Endothelial cell of umbilical vein (primary cell): ENCODE measurements around the gene KIF1B. TPM values are rescaled to one million over a fixed set of nuclear protein-coding genes. Genes with fewer than 3 reads are reported as not detected.
"Not testable (repeated sequence)": the region's sequence is repeated elsewhere in the genome, so short reads cannot be mapped to it uniquely, and the experiment has no call there.

ENCODE experiments used
- BruUV-seq: library from RNA; stranded (reverse); fragments of 400-500 nt; replicated peaks from 2 replicates; lab custom pipeline; 2021; lab: Mats Ljungman, UMichigan
- CTCF ChIA-PET: fragments of 300-600, 350-600 bp; sonication (Branson Sonifier 250); formaldehyde crosslinking; loops from one replicate; lab custom pipeline; 2021; ENCODE audit warnings: antibody characterized with exemption, inconsistent platforms; lab: Charles Lee
- POLR2A ChIA-PET: fragments of 300-600, 350-600 bp; sonication (Branson Sonifier 250); formaldehyde crosslinking; loops from one replicate; lab custom pipeline; 2021; ENCODE audit warnings: antibody characterized with exemption, inconsistent platforms; lab: Charles Lee
- DNase-seq: peaks from one replicate; pipeline ENCODE4 v3.0.0-alpha.2; 2011; ENCODE audit warnings: low read depth, low spot score
- FAIRE-seq: peaks from 2 replicates; lab custom pipeline; 2011; peaks lifted over from hg19 to GRCh38; lab: Jason Lieb, UNC
- H2AFZ ChIP-seq: 2 replicates; pipeline ENCODE4 v1.6.0; 2012; ENCODE audit warnings: low read depth, low read length, control low read depth, inconsistent platforms
- H3K27ac ChIP-seq: 2 replicates; pipeline ENCODE4 v1.5.1; 2011; ENCODE audit warnings: low read depth, mild to moderate bottlenecking, control low read depth, low read length, moderate library complexity; ENCODE audit not compliant: insufficient read depth
- H3K27me3 ChIP-seq, 2 experiments: 2 replicates each; pipeline versions ENCODE4 v1.6.0 to v1.6.1; 2011; ENCODE audit warnings: low read length in 2 of 2, mixed read lengths in 1 of 2; ENCODE audit not compliant: control insufficient read depth in 2 of 2, insufficient read depth in 2 of 2
- H3K36me3 ChIP-seq, 2 experiments: 2 replicates in 1 of 2; 3 replicates in 1 of 2; pipeline ENCODE4 v1.5.1; 2011; ENCODE audit warnings: low read length in 2 of 2, mild to moderate bottlenecking in 1 of 2, moderate library complexity in 1 of 2; ENCODE audit not compliant: control insufficient read depth in 2 of 2, insufficient read depth in 2 of 2; ENCODE audit errors: extremely low read depth in 1 of 2
- H3K4me1 ChIP-seq: 3 replicates; pipeline ENCODE4 v1.5.1; 2011; ENCODE audit warnings: mild to moderate bottlenecking, low read length; ENCODE audit not compliant: control insufficient read depth, insufficient read depth; ENCODE audit errors: extremely low read depth
- H3K4me2 ChIP-seq: 2 replicates; pipeline ENCODE4 v1.6.1; 2011; ENCODE audit warnings: low read length, control low read depth, mixed read lengths; ENCODE audit not compliant: insufficient read depth
- H3K4me3 ChIP-seq, 3 experiments: fragments of 200-600 bp in 1 of 3; sonication (generic), shearing (Covaris generic) in 1 of 3; replicated peaks in 1 of 3; 2 replicates each; pipeline ENCODE4 v1.5.1; 2011 to 2016; ENCODE audit warnings: control low read depth in 3 of 3, low read length in 3 of 3, mild to moderate bottlenecking in 2 of 3, inconsistent platforms in 1 of 3, low read depth in 1 of 3, moderate library complexity in 1 of 3; ENCODE audit not compliant: insufficient read depth in 1 of 3
- H3K79me2 ChIP-seq: 2 replicates; pipeline ENCODE4 v1.6.0; 2012; ENCODE audit warnings: low read length, inconsistent platforms; ENCODE audit not compliant: control insufficient read depth, insufficient read depth
- H3K9ac ChIP-seq: replicated peaks from 2 replicates; pipeline ENCODE3; 2011; ENCODE audit warnings: low read length, control low read depth; ENCODE audit not compliant: insufficient read depth; ENCODE audit errors: extremely low read depth
- H3K9me1 ChIP-seq: replicated peaks from 3 replicates; pipeline ENCODE4 v1.6.0; 2011; ENCODE audit warnings: mild to moderate bottlenecking, low read length; ENCODE audit not compliant: control insufficient read depth, insufficient read depth; ENCODE audit errors: extremely low read depth
- H3K9me3 ChIP-seq: replicated peaks from 2 replicates; pipeline ENCODE4 v1.5.1; 2012; ENCODE audit warnings: low read length, inconsistent platforms; ENCODE audit not compliant: control insufficient read depth, insufficient read depth
- H4K20me1 ChIP-seq: replicated peaks from 2 replicates; pipeline ENCODE3; 2011; ENCODE audit warnings: mild to moderate bottlenecking, low read length; ENCODE audit not compliant: control insufficient read depth, insufficient read depth; ENCODE audit errors: extremely low read depth
- EZH2 ChIP-seq: IDR thresholded peaks from 2 replicates; pipeline ENCODE4 v1.6.1; 2012; ENCODE audit warnings: borderline replicate concordance, low read depth, mild to moderate bottlenecking, moderate library complexity, low read length, inconsistent platforms; ENCODE audit not compliant: severe bottlenecking
- POLR2A ChIP-seq: IDR thresholded peaks from 2 replicates; pipeline ENCODE4 v1.6.1; 2012; ENCODE audit warnings: low read depth, mild to moderate bottlenecking, control low read depth, low read length
- dilution Hi-C: fragments of 300-500 bp; cut with MboI; formaldehyde crosslinking; loops from one replicate; pipeline ENCODE4 v1.15.0; 2019; ENCODE audit warnings: low sequenced_read_pairs; ENCODE audit not compliant: extremely low pct_ligation_motif_present
- intact Hi-C: fragments of 100-400 bp; cut with micrococcal nuclease; formaldehyde crosslinking; loops from one replicate; pipeline ENCODE4 v1.10.0; 2022
- polyA plus RNA-seq, 4 experiments: library from polyadenylated mRNA; depleted of rRNA in 3 of 4; stranded (reverse) in 3 of 4; unstranded in 1 of 4; fragments of >200 nt; gene quantifications; 2 replicates each; pipeline versions ENCODE4 v1.2.1 to v1.2.3, GENCODE V29; 2011 to 2012; ENCODE audit warnings: missing spikeins in 1 of 4
- total RNA-seq: library from RNA; stranded (reverse); gene quantifications from 2 replicates; pipeline ENCODE4 v1.2.3, GENCODE V29; 2021

The KIF1B gene
- total and polyA plus RNA-seq, 2 donors (not counting 3 experiments of a cell fraction or from before 2014, with no cell fraction given): 14.8 to 58.6 TPM

DNA sequence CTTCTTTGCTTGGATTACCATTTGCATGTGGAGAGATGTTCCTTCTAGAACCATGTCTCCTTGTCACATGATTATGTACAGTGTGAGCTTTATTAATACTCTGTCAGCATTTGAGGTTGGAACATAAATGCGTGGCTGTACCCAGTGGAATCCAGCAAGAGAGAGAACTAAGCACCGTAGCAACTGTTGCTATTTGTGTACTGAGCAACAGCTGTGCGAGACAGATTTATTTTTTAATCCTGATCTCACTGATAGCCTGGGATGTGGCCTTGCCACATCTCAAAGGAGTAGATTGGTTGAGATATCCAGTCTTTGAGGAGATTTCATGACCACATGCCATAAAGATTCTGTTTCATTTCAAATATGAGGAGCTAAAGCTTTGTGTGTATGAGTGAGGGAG is 43.4 kb downstream of the KIF1B start:
- POLR2A ChIA-PET: no interaction called here
- intact Hi-C loops (no loop called here), dilution Hi-C loops (no loop called here)
- CTCF ChIA-PET: no interaction called here
- BruUV-seq: no TSS peak
- Histone ChIP-seq H3K27me3 (no peaks in the 10 kb centered on the region), H3K9ac (no peak overlapping the region), H3K4me3 (no peak overlapping the region), H4K20me1 (peaks cover 3% of the 10 kb centered on the region), H3K9me1 (no peaks in the 10 kb centered on the region), H3K4me2 (no peak overlapping the region), H3K36me3 (peaks cover 0 to 2% of the 10 kb centered on the region in 2 experiments), H3K27ac (no peak overlapping the region), H3K9me3 (no peaks in the 10 kb centered on the region), H3K4me1 (peaks cover 4% of the 10 kb centered on the region), H3K79me2 (peaks cover 61% of the 10 kb centered on the region), H2AFZ (no peak overlapping the region)
- FAIRE-seq: no peak
- TF ChIP-seq EZH2: no peak
- DNase-seq: peak; percentile 39

DNA sequence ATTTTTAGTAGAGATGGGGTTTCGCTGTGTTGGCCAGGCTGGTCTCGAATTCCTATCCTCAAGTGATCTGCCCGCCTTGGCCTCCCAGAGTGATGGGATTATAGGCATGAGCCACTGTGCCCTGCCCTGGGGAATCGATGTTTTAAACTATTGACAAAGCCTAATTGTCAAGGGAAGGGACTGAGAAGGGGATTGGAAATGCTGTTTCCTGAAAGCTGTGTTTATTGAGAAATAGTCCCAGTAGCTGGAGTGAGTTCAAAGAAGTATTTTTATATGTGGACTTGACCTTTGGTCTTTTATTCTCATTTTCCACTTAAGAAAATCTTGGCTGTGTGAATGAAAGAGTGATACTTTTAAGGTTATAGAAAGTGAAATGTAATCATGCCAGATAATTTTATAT is 47.5 kb downstream of the KIF1B start:
- no peak overlapping the region for H3K27ac ChIP-seq
- H3K79me2 ChIP-seq: peaks cover 30% of the 10 kb centered on the region
- H3K27me3 ChIP-seq: no peaks in the 10 kb centered on the region
- no peak overlapping the region for H3K4me2 ChIP-seq
- no peak for TF ChIP-seq POLR2A
- dilution Hi-C loops: no loop called here
- BruUV-seq: no TSS peak
- peak; percentile 54 for DNase-seq
- peaks cover 2 to 3% of the 10 kb centered on the region in 2 experiments for H3K36me3 ChIP-seq
- no peak overlapping the region for H3K4me3 ChIP-seq
- CTCF ChIA-PET: no interaction called here
- no peaks in the 10 kb centered on the region for H3K4me1 ChIP-seq
- no peaks in the 10 kb centered on the region for H3K9me3 ChIP-seq
- H3K9ac ChIP-seq: no peak overlapping the region
- intact Hi-C loops: no loop called here
- H3K9me1 ChIP-seq: no peaks in the 10 kb centered on the region
- POLR2A ChIA-PET: no interaction called here
- H4K20me1 ChIP-seq: peaks cover 2% of the 10 kb centered on the region
- no peak for FAIRE-seq
- H2AFZ ChIP-seq: no peak overlapping the region

DNA sequence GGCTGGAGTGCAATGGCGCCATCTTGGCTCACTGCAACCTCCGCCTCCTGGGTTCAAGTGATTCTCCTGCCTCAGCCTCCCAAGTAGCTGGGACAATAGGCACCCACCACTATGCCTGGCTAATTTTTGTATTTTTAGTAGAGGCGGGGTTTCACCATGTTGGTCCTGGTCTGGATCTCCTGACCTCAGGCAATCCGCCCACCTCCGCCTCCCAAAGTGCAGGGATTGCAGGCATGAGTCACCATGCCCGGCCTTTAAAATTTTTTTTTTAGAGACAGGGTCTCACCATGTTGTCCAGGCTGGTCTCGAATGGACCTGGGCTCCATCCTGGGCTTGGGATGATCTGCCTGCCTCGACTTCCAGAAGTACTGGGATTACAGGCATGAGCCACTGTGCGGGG is 49.2 kb downstream of the KIF1B start:
- H3K27ac ChIP-seq, H3K4me2 ChIP-seq, H2AFZ ChIP-seq, H3K36me3 ChIP-seq, POLR2A ChIA-PET, H3K27me3 ChIP-seq, H4K20me1 ChIP-seq, intact Hi-C loops, H3K9ac ChIP-seq, DNase-seq, BruUV-seq, H3K9me3 ChIP-seq, H3K4me1 ChIP-seq, dilution Hi-C loops, FAIRE-seq, H3K4me3 ChIP-seq, H3K9me1 ChIP-seq: not testable (repeated sequence)
- CTCF ChIA-PET: interaction anchor here (0.6 to 1.3 kb wide), 4 partner anchors 12 to 51 kb away, joined by 3 to 5 read pairs (median 4); partner anchors contain the start of gene KIF1B
- peaks cover 14% of the 10 kb centered on the region for H3K79me2 ChIP-seq
